NCI-H345 treated with DMSO at 0.1 percent for 48 hours (cell line): ENCODE data around the gene SMCO2.

ENCODE experiments used
- DNase-seq: peaks from one replicate; lab custom pipeline; 2025; ENCODE audit not compliant: unreplicated experiment; lab: John Stamatoyannopoulos, UW

Gene SMCO2

GRCh38 chr12:27446436-27446835, at the start of gene SMCO2:
Gene SMCO2 (plus strand): TSS chr12:27446736. CDS start chr12:27470632, 23,896 bp downstream.
- no peak for DNase-seq

DNA sequence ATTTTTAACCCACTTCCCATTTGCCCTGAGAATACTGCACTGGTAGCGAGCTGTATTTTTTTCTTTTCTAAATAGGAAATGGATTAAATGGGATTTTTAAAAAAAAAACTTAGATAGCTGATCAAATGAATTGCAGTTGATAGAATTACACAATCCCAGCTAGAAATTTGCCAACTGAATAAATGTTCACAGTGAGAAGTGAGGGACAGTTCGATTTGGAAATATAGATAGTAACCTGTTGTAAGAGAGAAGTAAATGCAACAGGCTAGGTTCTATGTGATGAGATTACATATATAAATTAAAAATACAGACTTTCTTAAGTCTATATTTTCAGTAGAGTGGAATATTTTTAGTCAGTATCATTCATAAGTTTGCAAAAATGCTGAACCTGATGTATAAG, 48.1 kb upstream of the SMCO2 start:
- DNase-seq = no peak

GRCh38 chr12:27399074-27399473, 47.5 kb upstream of the SMCO2 start:
- no peak for DNase-seq

- DNase-seq = no peak
Measured at GRCh38 chr12:27400856-27401354, 45.6 kb upstream of the SMCO2 start.

GRCh38 chr12:27412047-27412446, 34.5 kb upstream of the SMCO2 start:
- no peak for DNase-seq

DNA sequence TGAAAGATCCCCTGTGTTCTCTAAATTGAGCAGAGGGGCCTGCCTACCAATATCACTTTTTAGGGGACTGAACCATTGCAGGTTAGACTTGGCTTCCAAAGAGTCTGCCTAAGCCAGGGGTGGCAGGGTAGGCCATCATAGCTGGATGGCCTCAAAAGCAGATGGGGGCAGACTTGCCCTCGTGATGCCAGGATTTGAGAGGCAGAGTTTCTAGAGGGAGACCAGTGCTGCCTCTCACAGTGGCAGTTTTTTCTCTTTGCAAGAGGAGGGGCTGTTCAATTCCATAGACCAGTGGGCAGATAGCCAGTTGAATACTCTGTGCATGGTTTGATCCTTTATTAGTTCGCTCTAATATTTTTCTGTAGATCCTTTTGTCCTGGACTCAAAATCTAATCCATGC, 23.8 kb upstream of the SMCO2 start:
- no peak for DNase-seq

GRCh38 chr12:27424631-27425230, 21.8 kb upstream of the SMCO2 start:
- DNase-seq = no peak

DNA sequence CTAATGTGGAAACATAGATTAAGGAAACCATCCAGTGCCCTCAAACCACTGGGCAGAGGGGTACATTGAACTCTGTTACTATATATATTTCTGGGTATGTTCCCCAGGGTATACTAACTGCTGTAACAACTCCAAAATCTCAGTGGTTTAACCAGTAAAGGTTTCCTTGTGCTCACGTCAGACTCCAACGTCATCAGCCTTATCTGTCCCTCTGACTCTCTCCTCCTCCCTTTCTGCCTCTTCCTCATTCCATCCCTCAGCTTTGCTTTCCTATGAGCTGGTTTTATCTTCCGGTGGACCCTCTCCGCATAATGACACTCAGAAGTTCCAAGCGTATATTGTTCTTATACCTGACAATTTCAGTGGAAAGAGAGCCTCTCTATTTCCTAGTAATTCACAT, 21.2 kb upstream of the SMCO2 start:
- no peak for DNase-seq

- DNase-seq = no peak
Measured at GRCh38 chr12:27426743-27427487, 19.6 kb upstream of the SMCO2 start.

DNA sequence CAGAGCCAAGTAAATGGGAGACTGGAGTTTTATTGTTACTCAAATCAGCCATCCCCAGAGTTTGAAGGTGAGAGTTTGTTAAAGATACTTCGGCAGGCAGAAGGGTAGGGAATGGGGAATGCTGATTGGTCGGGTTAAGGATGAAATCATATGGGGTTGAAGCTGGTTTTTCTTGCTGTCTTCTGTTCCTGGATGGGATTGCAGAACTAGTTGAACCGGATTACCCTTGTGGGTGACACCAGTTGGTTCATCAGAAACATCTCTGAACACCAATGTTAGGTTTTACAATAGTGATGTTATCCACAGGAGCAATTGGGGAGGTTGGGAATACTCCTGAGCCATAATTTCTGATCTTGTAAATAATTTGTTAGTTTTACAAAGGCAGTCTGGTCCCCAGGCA, 18.7 kb upstream of the SMCO2 start:
- DNase-seq = no peak

GRCh38 chr12:27428466-27428865, 18.1 kb upstream of the SMCO2 start:
- DNase-seq = no peak

DNA sequence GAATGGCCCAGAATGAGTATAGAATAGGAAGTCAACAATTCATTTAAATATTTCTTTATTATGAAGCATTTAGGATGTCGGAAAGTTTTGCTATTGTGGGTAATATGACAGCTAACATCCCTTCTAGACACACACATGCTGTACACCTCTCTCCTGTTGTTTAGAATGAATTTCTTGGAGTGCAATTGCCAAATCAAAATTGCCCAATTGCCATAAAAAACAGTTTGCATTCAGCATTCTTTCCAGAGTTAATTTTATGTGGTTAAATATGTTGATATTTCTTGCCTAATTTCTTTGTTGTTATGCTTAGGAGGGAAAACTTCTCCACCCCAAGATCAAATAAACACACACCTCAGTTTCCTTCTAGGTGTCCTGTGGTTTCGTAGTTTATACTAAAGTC, 16.9 kb upstream of the SMCO2 start:
- DNase-seq = no peak

DNA sequence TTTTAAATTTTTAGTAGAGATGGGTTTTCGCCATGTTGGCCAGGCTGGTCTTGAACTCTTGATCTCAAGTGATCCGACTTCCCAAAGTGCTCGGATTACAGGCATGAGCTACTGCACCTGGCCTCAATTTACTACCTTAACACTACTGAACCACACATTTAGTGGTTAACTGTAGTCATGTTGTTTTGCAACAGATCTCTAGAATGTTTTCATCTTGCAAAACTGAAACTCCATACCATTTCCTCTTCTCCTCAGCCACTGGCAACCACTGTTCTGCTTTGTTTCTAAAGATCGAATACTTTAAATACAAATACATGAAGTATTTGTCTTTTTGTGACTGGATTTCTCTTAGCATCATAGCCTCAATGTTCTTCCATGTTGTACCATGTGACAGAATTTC, 15.4 kb upstream of the SMCO2 start:
- DNase-seq = no peak

DNA sequence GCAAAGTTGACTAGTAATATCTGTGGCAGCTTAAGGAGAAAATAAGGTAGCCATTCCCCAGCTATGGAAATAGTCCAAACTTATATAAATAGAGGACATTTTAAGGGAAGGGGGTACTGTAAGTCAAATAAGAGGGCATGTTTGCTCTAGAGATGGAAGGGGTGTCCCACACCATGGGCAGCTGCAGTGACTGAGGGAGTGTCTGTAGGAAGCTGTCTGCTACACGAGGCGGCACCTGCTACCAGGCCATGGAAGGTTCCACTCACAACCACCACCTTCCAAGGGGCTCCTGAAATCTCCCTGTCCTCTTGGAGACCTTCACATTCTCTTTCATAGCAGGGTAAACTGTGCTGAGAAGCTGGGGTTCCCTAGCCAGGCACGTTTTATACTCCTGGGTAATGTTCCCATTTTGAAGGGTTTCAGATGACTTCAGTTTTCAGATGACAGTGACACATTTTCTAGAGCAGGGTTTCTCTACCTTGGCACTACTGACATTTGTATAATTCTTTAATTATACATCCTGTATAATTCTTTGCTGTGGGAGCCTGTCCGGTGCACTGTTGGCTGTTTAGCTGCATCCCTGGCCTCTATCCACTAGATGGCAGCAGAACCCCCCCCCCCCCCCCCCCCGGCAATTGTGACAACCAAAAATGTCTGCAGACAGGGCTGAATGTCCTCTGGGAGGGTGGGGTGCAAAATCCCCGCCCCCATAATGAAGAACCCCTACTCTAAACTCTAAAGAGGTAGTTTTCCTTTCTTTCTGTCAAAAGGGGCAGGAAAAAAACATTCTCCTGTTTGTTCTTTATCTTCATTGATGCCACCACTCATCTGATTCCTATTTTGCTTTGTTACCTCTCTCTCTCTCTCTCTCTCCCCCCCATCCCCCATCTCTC, 11.6 kb upstream of the SMCO2 start:
- DNase-seq = no peak

DNA sequence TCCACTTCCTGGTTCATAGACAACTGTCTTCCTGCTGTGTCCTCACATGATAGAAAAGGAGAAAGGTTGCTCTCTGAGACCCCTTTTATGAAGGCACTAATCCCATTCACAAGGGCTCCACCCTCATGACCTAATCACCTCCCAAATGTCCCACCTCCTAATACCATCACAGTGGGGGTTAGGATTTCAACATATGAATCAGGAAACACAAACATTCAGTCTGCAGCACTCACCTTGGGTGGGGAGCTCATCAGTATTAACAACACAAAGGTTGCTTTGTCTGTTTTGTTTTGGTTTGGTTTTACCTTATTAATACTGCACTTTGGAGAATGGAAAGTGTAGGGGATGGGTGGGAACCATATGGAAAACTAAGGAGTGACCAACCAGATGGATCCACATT, 10.5 kb upstream of the SMCO2 start:
- DNase-seq = no peak

GRCh38 chr12:27436768-27437167, 9.8 kb upstream of the SMCO2 start:
- no peak for DNase-seq

GRCh38 chr12:27437839-27438238, 8.7 kb upstream of the SMCO2 start:
- DNase-seq = no peak

DNA sequence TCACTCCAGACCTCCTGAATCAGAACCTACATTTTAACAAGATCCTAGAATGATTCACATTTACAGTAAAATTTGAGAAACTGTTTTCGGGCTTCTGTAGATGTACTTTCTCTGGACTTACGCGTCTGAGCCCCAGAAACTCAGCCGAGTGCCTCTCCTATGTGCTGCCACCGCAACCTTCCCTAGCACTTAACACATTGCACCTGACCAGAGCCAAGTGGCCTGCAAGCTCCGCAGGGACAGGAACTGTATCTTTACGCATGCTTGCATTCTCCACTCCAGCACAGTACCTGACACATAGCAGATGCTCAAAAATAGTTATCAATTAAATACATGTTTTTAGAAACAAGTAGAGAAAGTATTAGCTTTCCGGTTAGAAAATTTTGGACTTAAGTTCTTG, 1.2 kb downstream of the SMCO2 start:
- no peak for DNase-seq

- DNase-seq = no peak
Measured at GRCh38 chr12:27449026-27449425, 2.5 kb downstream of the SMCO2 start.

DNA sequence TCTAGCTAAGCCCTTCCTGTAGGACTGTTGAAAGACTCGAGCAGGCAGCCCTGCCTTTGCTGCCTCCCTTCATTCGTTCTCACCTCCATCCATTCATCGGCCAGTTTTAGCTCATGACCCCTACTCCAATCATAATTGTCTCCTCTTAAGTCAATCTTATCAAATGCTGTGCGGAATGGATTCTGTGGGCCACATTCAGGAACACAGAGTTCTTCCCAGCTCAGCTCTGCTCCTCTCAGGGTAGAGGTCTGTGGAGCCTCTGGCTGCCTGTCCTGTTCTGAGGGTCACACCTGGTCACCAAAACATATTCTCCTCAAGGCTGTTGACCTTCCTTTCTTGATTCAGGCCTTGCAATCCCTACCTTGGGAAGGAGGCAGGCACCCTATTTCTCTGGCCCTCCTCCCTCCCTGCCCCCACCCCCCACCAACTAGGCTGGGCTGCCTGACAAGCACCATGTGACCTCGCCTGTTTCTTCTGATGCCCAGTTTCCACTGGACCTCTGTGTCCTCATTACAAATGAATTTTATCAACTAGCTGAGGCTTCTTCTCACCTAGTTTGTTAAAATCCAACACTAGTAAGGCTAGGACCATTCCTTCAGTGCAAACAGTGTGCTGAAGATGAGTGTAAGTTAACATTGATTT, 3.5 kb downstream of the SMCO2 start:
- no peak for DNase-seq
